ENCODE data around the gene EFCAB8. TPM values are rescaled to one million over a fixed set of nuclear protein-coding genes. Genes with fewer than 3 reads are reported as not detected.

EFCAB8 gene
- total RNA-seq, 1 donor from 2014 or later = 0.41 TPM

DNA sequence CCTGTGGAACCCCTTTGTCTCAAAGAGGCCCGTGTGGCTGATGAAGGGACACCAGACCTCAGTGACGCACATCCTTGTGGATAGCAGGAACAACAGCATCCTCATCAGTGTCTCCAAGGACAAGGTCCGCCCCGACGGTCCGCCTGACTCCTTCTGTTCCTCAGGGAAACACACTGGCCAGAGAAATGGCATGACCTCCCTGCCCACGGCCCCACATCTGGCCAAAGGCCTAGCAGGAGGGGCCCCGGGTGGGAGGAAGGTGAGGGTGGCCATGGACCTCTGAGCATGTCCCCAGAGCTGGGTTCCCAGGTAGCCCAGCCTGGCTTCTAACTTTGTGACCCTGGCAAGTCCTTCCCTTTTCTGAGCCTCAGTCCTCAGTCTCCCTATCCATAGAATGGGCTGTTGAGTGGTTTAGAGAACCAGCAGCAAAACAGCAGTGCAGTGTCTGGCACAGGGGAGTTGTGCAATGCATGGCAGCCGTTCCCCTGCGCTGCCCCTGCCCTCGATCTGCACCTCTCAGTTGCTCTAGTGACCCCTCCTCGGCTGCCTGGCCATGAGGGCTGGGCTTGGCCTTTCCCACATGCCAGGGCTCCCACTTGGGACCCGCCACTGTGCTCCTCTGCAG, 48.3 kb downstream of the EFCAB8 start:
- no peaks in the 10 kb centered on the region for H3K4me1 ChIP-seq (ENCODE audit: insufficient read depth, low read length)
- H3K4me1 Mint-ChIP-seq (ENCODE audit: low read depth, unreplicated experiment) = no peaks in the 10 kb centered on the region
- no peak for DNase-seq (ENCODE audit: low read depth)
- H3K27me3 ChIP-seq (ENCODE audit: insufficient read depth, low read length) = no peaks in the 10 kb centered on the region
- H3K9me3 Mint-ChIP-seq (ENCODE audit: unreplicated experiment) = no peaks in the 10 kb centered on the region
- H3K36me3 ChIP-seq (ENCODE audit: insufficient read depth, low read length) = no peaks in the 10 kb centered on the region
- H3K27ac Mint-ChIP-seq (ENCODE audit: unreplicated experiment) = no peak overlapping the region
- no peaks in the 10 kb centered on the region for H3K9me3 ChIP-seq (ENCODE audit: insufficient read depth, low read depth, low read length)
- no peak overlapping the region for H3K4me3 ChIP-seq (ENCODE audit: insufficient read depth, low read depth, low read length)
- H4K20me1 ChIP-seq (ENCODE audit: insufficient read depth, low read length) = no peaks in the 10 kb centered on the region
- peaks cover 5% of the 10 kb centered on the region for H3K36me3 Mint-ChIP-seq (ENCODE audit: low read depth, unreplicated experiment)
- H3K79me2 ChIP-seq (ENCODE audit: insufficient read depth, low read length) = no peaks in the 10 kb centered on the region
- no peak overlapping the region for H3K9ac ChIP-seq (ENCODE audit: low read length)
- FAIRE-seq = no peak
- no peak overlapping the region for H2AFZ ChIP-seq (ENCODE audit: low read depth, low read length)
- no peak overlapping the region for H3K4me3 Mint-ChIP-seq (ENCODE audit: unreplicated experiment)
- no peak overlapping the region for H3K4me2 ChIP-seq (ENCODE audit: low read length)
- no peak for TF ChIP-seq EZH2 (IDR thresholded peaks at IDR 0.05; ENCODE audit: insufficient read depth, low read length)
- TF ChIP-seq, protein P1, sequence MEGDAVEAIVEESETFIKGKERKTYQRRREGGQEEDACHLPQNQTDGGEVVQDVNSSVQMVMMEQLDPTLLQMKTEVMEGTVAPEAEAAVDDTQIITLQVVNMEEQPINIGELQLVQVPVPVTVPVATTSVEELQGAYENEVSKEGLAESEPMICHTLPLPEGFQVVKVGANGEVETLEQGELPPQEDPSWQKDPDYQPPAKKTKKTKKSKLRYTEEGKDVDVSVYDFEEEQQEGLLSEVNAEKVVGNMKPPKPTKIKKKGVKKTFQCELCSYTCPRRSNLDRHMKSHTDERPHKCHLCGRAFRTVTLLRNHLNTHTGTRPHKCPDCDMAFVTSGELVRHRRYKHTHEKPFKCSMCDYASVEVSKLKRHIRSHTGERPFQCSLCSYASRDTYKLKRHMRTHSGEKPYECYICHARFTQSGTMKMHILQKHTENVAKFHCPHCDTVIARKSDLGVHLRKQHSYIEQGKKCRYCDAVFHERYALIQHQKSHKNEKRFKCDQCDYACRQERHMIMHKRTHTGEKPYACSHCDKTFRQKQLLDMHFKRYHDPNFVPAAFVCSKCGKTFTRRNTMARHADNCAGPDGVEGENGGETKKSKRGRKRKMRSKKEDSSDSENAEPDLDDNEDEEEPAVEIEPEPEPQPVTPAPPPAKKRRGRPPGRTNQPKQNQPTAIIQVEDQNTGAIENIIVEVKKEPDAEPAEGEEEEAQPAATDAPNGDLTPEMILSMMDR (IDR thresholded peaks at IDR 0.05; ENCODE audit: insufficient read depth, low read depth, low read length) = no peak
- peaks cover 24% of the 10 kb centered on the region for H3K27me3 Mint-ChIP-seq (ENCODE audit: low read depth, unreplicated experiment)
- no peak overlapping the region for H3K27ac ChIP-seq (ENCODE audit: low read depth, low read length)

DNA sequence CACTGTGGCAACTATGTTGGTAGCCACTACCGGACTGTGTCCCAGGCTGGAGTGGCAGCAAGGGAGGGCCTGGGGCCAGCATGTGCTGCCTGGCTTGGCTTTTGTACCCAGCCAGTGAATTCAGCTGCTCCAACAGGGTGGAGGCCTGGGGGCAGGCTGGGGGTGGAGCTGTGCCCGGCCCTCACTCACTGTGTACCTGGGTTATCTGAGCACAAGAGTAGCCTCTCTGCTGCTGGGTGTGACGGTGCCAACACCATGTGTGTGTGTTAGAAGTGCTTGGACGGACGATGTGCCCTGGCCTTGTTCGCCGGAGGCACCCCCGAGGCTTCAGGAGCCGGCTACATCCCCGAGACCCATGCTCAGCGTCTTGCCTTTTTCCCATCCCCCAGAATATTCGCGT, 49.2 kb downstream of the EFCAB8 start:
- Histone ChIP-seq H3K36me3 (ENCODE audit: insufficient read depth, low read length) (no peaks in the 10 kb centered on the region), H3K9me3 (ENCODE audit: insufficient read depth, low read depth, low read length) (peaks cover 4% of the 10 kb centered on the region), H3K27ac (ENCODE audit: low read depth, low read length) (no peak overlapping the region), H3K9ac (ENCODE audit: low read length) (no peak overlapping the region), H3K4me1 (ENCODE audit: insufficient read depth, low read length) (no peaks in the 10 kb centered on the region), H4K20me1 (ENCODE audit: insufficient read depth, low read length) (no peaks in the 10 kb centered on the region), H3K79me2 (ENCODE audit: insufficient read depth, low read length) (no peaks in the 10 kb centered on the region), H2AFZ (ENCODE audit: low read depth, low read length) (no peak overlapping the region), H3K27me3 (ENCODE audit: insufficient read depth, low read length) (no peaks in the 10 kb centered on the region), H3K4me2 (ENCODE audit: low read length) (no peak overlapping the region), H3K4me3 (ENCODE audit: insufficient read depth, low read depth, low read length) (no peak overlapping the region)
- Mint-ChIP-seq H3K4me1 (ENCODE audit: low read depth, unreplicated experiment) (no peaks in the 10 kb centered on the region), H3K4me3 (ENCODE audit: unreplicated experiment) (no peak overlapping the region), H3K36me3 (ENCODE audit: low read depth, unreplicated experiment) (peaks cover 7% of the 10 kb centered on the region), H3K27me3 (ENCODE audit: low read depth, unreplicated experiment) (peaks cover 24% of the 10 kb centered on the region), H3K9me3 (ENCODE audit: unreplicated experiment) (no peaks in the 10 kb centered on the region), H3K27ac (ENCODE audit: unreplicated experiment) (no peak overlapping the region)
- FAIRE-seq (no peak), DNase-seq (ENCODE audit: low read depth) (no peak)
- no peak for TF ChIP-seq EZH2 (IDR thresholded peaks at IDR 0.05; ENCODE audit: insufficient read depth, low read length)
- TF ChIP-seq, protein P1 (IDR thresholded peaks at IDR 0.05; ENCODE audit: insufficient read depth, low read depth, low read length) = no peak

All from astrocyte (in vitro differentiated cells and primary cell).